Measurements from ENCODE around the gene HSPA4.

HSPA4 gene

DNA sequence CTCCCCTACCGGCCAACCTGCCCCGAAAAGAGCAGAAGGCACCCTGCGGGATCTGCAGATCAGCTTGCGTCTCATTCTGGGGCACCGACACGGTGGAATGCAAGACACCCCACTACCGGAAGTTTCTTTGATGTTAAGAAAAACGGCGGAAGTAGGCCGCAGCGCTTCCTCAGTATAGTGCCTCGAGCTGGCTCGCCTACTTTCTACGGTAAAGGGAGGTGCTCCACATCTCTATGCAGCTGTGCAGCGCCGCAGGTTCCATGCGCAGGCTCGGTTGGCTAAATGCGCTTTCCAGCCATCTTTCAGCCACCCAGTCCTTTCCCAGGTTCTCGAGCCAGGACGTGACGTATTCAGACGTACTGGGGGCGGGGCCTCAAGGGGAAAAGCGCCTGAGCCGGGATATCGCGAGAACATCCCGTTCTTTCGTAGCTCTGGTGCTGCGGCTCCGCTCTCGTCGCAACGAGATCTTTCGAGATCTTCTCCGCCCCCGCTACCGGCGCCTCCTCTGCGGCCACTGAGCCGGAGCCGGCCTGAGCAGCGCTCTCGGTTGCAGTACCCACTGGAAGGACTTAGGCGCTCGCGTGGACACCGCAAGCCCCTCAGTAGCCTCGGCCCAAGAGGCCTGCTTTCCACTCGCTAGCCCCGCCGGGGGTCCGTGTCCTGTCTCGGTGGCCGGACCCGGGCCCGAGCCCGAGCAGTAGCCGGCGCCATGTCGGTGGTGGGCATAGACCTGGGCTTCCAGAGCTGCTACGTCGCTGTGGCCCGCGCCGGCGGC lies at the start of gene HSPA4:
HSPA4 (plus strand) TSS at position 472 of the 775 bp plus-strand sequence; CDS start at position 710, 238 bp downstream.
- TF ChIP-seq USF1 (IDR thresholded peaks at IDR 0.05) (no peak), MAX (IDR thresholded peaks at IDR 0.05) (no peak; the same call in 1 of the 2 replicates), YY1 (IDR thresholded peaks at IDR 0.05; ENCODE audit: low read depth) (peak; percentile 80), CREB1 (IDR thresholded peaks at IDR 0.05; ENCODE audit: low read depth) (peak; percentile 90), NFIC (IDR thresholded peaks at IDR 0.05) (no peak), EGR1 (IDR thresholded peaks at IDR 0.05) (peak; percentile 97), TEAD4 (IDR thresholded peaks at IDR 0.05) (no peak; the same call in 1 of the 2 replicates), FOXM1 (IDR thresholded peaks at IDR 0.05; ENCODE audit: borderline replicate concordance, low read depth) (no peak; the same call in 1 of the 2 replicates), RAD21 (IDR thresholded peaks at IDR 0.05; ENCODE audit: low read depth) (no peak), CEBPB (IDR thresholded peaks at IDR 0.05) (no peak), TAF1 (IDR thresholded peaks at IDR 0.05; ENCODE audit: low read depth) (peak; percentile 94), ZBTB7A (IDR thresholded peaks at IDR 0.05; ENCODE audit: low read depth) (no peak), TCF12 (IDR thresholded peaks at IDR 0.05; ENCODE audit: low read depth) (peak; percentile 31), EP300 (IDR thresholded peaks at IDR 0.05; ENCODE audit: borderline replicate concordance) (no peak)
- TF ChIP-seq, protein P1, sequence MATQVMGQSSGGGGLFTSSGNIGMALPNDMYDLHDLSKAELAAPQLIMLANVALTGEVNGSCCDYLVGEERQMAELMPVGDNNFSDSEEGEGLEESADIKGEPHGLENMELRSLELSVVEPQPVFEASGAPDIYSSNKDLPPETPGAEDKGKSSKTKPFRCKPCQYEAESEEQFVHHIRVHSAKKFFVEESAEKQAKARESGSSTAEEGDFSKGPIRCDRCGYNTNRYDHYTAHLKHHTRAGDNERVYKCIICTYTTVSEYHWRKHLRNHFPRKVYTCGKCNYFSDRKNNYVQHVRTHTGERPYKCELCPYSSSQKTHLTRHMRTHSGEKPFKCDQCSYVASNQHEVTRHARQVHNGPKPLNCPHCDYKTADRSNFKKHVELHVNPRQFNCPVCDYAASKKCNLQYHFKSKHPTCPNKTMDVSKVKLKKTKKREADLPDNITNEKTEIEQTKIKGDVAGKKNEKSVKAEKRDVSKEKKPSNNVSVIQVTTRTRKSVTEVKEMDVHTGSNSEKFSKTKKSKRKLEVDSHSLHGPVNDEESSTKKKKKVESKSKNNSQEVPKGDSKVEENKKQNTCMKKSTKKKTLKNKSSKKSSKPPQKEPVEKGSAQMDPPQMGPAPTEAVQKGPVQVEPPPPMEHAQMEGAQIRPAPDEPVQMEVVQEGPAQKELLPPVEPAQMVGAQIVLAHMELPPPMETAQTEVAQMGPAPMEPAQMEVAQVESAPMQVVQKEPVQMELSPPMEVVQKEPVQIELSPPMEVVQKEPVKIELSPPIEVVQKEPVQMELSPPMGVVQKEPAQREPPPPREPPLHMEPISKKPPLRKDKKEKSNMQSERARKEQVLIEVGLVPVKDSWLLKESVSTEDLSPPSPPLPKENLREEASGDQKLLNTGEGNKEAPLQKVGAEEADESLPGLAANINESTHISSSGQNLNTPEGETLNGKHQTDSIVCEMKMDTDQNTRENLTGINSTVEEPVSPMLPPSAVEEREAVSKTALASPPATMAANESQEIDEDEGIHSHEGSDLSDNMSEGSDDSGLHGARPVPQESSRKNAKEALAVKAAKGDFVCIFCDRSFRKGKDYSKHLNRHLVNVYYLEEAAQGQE (IDR thresholded peaks at IDR 0.05; ENCODE audit: low read depth): no peak

DNA sequence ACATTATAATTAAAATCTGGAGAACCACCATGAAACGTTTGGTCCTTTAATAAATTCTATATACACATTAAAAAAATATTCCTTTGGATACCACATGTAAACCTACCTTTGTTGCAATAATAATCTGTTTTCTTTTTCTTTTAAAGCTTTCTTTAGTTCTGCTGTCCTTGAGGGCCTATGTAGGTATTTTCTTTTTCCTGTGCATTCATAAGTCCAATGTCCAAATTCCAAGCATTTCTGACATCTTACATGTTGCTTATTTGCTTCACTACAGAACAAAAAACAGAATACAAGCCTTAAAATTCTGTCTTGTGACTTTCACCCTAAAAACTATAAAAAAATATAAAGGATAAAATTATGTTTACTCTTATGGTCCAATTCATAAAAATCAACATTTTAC lies 45.2 kb upstream of the HSPA4 start:
- TF ChIP-seq EP300 (IDR thresholded peaks at IDR 0.05; ENCODE audit: borderline replicate concordance) (no peak), RAD21 (IDR thresholded peaks at IDR 0.05; ENCODE audit: low read depth) (no peak), EGR1 (IDR thresholded peaks at IDR 0.05) (no peak), USF1 (IDR thresholded peaks at IDR 0.05) (no peak), FOXM1 (IDR thresholded peaks at IDR 0.05; ENCODE audit: borderline replicate concordance, low read depth) (no peak), CEBPB (IDR thresholded peaks at IDR 0.05) (no peak), ZBTB7A (IDR thresholded peaks at IDR 0.05; ENCODE audit: low read depth) (no peak), NFIC (IDR thresholded peaks at IDR 0.05) (no peak), MAX (IDR thresholded peaks at IDR 0.05) (no peak), YY1 (IDR thresholded peaks at IDR 0.05; ENCODE audit: low read depth) (no peak), TAF1 (IDR thresholded peaks at IDR 0.05; ENCODE audit: low read depth) (no peak), CREB1 (IDR thresholded peaks at IDR 0.05; ENCODE audit: low read depth) (no peak), TEAD4 (IDR thresholded peaks at IDR 0.05) (no peak), TCF12 (IDR thresholded peaks at IDR 0.05; ENCODE audit: low read depth) (no peak)
- TF ChIP-seq, protein P1 (IDR thresholded peaks at IDR 0.05; ENCODE audit: low read depth): no peak

DNA sequence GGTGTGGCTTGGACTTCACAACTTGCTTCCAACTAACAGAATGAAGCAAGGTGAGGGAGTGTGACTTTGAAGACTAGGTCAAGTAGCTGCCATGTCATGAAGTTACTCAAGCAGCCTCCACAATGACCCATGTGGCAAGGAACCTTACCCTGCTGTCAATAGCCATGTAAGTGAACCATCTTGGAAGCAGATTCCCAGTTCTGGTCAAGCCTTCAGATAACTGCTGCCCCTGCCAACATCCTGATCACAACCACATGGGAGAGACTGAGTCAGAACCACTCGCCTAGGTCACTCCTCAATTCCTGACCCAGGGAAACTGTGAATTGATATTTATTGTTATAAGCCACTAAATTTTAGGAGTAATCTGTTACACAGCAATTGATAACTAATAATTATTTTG lies 36.3 kb upstream of the HSPA4 start:
- TF ChIP-seq CEBPB (IDR thresholded peaks at IDR 0.05): no peak
- no peak for TF ChIP-seq FOXM1 (IDR thresholded peaks at IDR 0.05; ENCODE audit: borderline replicate concordance, low read depth)
- no peak for TF ChIP-seq RAD21 (IDR thresholded peaks at IDR 0.05; ENCODE audit: low read depth)
- TF ChIP-seq, protein P1 (IDR thresholded peaks at IDR 0.05; ENCODE audit: low read depth): no peak
- TF ChIP-seq TAF1 (IDR thresholded peaks at IDR 0.05; ENCODE audit: low read depth): no peak
- no peak for TF ChIP-seq CREB1 (IDR thresholded peaks at IDR 0.05; ENCODE audit: low read depth)
- TF ChIP-seq USF1 (IDR thresholded peaks at IDR 0.05): no peak
- no peak for TF ChIP-seq EGR1 (IDR thresholded peaks at IDR 0.05)
- TF ChIP-seq YY1 (IDR thresholded peaks at IDR 0.05; ENCODE audit: low read depth): no peak
- no peak for TF ChIP-seq MAX (IDR thresholded peaks at IDR 0.05)
- TF ChIP-seq TEAD4 (IDR thresholded peaks at IDR 0.05): no peak
- TF ChIP-seq TCF12 (IDR thresholded peaks at IDR 0.05; ENCODE audit: low read depth): no peak
- no peak for TF ChIP-seq NFIC (IDR thresholded peaks at IDR 0.05)
- TF ChIP-seq ZBTB7A (IDR thresholded peaks at IDR 0.05; ENCODE audit: low read depth): no peak
- TF ChIP-seq EP300 (IDR thresholded peaks at IDR 0.05; ENCODE audit: borderline replicate concordance): no peak
